ENCODE results near the gene MAPK8. TPM values are rescaled to one million over a fixed set of nuclear protein-coding genes. Genes with fewer than 3 reads are reported as not detected.

MAPK8 gene
- total RNA-seq, 1 experiment from 2014 or later, result 55.7 TPM

GRCh38 chr10:48271047-48271730, 35.3 kb upstream of the MAPK8 start:
- H3K27ac Mint-ChIP-seq (ENCODE audit: unreplicated experiment), result no peak overlapping the region
- H3K36me3 Mint-ChIP-seq (ENCODE audit: insufficient read depth, unreplicated experiment), result no peaks in the 10 kb centered on the region
- H3K4me1 Mint-ChIP-seq (ENCODE audit: low read depth, unreplicated experiment), result no peaks in the 10 kb centered on the region
- H3K4me3 Mint-ChIP-seq (ENCODE audit: low read depth, unreplicated experiment), result no peak overlapping the region
- CTCF ChIA-PET, result interaction anchor here (0.6 kb wide), 1 partner anchor 219 kb away, joined by 5 read pairs; no protein-coding TSS in a partner anchor
- no peak for TF ChIP-seq CTCF (IDR thresholded peaks at IDR 0.05; ENCODE audit: unreplicated experiment)
- H3K9me3 Mint-ChIP-seq (ENCODE audit: low read depth, unreplicated experiment), result no peaks in the 10 kb centered on the region
- peaks cover 48% of the 10 kb centered on the region for H3K27me3 Mint-ChIP-seq (ENCODE audit: unreplicated experiment)
- no peak for DNase-seq
- intact Hi-C loops (cut with micrococcal nuclease; ENCODE audit: unreplicated experiment), result no loop called here
- BruUV-seq (replicated peaks), result no TSS peak

DNA sequence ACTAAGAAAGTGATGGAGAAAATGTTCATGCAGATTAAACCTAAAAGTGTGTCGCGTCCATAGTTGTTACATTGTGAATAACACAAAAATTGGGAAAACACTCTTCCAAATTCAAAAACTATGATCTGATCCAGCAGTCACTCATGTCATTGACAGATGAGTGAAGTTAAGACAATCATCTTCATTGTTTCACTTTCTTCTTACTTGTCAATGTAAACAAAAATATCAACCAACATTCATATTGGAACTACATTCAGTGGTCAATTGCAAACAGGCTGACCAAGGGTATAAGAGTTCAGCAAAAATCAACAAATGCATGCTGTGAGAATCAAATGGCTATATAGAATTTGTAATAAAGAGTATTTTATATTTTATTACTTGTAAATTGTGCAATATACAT, 33.8 kb upstream of the MAPK8 start:
- BruUV-seq (replicated peaks), result no TSS peak
- H3K27ac Mint-ChIP-seq (ENCODE audit: unreplicated experiment), result no peak overlapping the region
- CTCF ChIA-PET, result no interaction called here
- TF ChIP-seq CTCF (IDR thresholded peaks at IDR 0.05; ENCODE audit: unreplicated experiment), result no peak
- H3K27me3 Mint-ChIP-seq (ENCODE audit: unreplicated experiment), result peaks cover 38% of the 10 kb centered on the region
- intact Hi-C loops (cut with micrococcal nuclease; ENCODE audit: unreplicated experiment), result no loop called here
- H3K4me1 Mint-ChIP-seq (ENCODE audit: low read depth, unreplicated experiment), result no peaks in the 10 kb centered on the region
- H3K4me3 Mint-ChIP-seq (ENCODE audit: low read depth, unreplicated experiment), result no peak overlapping the region
- DNase-seq, result no peak
- no peaks in the 10 kb centered on the region for H3K9me3 Mint-ChIP-seq (ENCODE audit: low read depth, unreplicated experiment)
- no peaks in the 10 kb centered on the region for H3K36me3 Mint-ChIP-seq (ENCODE audit: insufficient read depth, unreplicated experiment)

DNA sequence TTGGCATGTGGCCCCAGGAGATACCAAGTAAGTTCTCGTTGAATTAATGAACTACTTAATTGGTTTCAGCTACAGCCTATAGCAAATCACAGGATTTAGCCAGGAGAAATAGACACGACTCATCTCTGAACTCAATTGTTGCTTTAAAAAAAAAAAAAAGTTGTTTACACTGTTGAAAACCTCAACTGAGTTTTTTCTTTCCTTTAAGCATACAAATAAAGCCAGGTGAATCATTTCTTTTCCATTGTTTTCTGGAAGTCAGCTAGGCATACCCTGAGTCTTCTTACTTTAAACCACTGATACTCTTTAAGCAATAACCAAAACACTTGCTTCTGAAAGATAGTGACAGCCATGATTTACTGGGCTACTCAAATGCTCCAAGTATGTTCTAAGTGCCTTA, 32.7 kb upstream of the MAPK8 start:
- no peak overlapping the region for H3K27ac Mint-ChIP-seq (ENCODE audit: unreplicated experiment)
- TF ChIP-seq CTCF (IDR thresholded peaks at IDR 0.05; ENCODE audit: unreplicated experiment), result no peak
- no peaks in the 10 kb centered on the region for H3K4me1 Mint-ChIP-seq (ENCODE audit: low read depth, unreplicated experiment)
- H3K4me3 Mint-ChIP-seq (ENCODE audit: low read depth, unreplicated experiment), result no peak overlapping the region
- no peak for DNase-seq
- no TSS peak for BruUV-seq (replicated peaks)
- intact Hi-C loops (cut with micrococcal nuclease; ENCODE audit: unreplicated experiment), result no loop called here
- CTCF ChIA-PET, result no interaction called here
- peaks cover 38% of the 10 kb centered on the region for H3K27me3 Mint-ChIP-seq (ENCODE audit: unreplicated experiment)
- H3K36me3 Mint-ChIP-seq (ENCODE audit: insufficient read depth, unreplicated experiment), result no peaks in the 10 kb centered on the region
- H3K9me3 Mint-ChIP-seq (ENCODE audit: low read depth, unreplicated experiment), result no peaks in the 10 kb centered on the region

GRCh38 chr10:48274636-48275035, 31.8 kb upstream of the MAPK8 start, which contains the start of gene FRMPD2:
Gene FRMPD2, minus strand, starts transcription at chr10:48274696. Its CDS starts 129 bp downstream, at chr10:48274567.
- CTCF ChIA-PET, result no interaction called here
- H3K9me3 Mint-ChIP-seq (ENCODE audit: low read depth, unreplicated experiment), result no peaks in the 10 kb centered on the region

More at GRCh38 chr10:48274636-48275035, 31.8 kb upstream of the MAPK8 start, which contains the start of gene FRMPD2:
- H3K4me3 Mint-ChIP-seq (ENCODE audit: low read depth, unreplicated experiment), result no peak within 1 kb of the TSS
- no peak for TF ChIP-seq CTCF (IDR thresholded peaks at IDR 0.05; ENCODE audit: unreplicated experiment)
- H3K27me3 Mint-ChIP-seq (ENCODE audit: unreplicated experiment), result peaks cover 47% of the 10 kb centered on the region
- intact Hi-C loops (cut with micrococcal nuclease; ENCODE audit: unreplicated experiment), result no loop called here
- no peaks in the 10 kb centered on the region for H3K4me1 Mint-ChIP-seq (ENCODE audit: low read depth, unreplicated experiment)
- BruUV-seq (replicated peaks), result no TSS peak
- DNase-seq, result no peak
- H3K27ac Mint-ChIP-seq (ENCODE audit: unreplicated experiment), result no peak within 1 kb of the TSS
- no peaks in the 10 kb centered on the region for H3K36me3 Mint-ChIP-seq (ENCODE audit: insufficient read depth, unreplicated experiment)
